Glomerular visceral epithelial cell (primary cell): ENCODE data around the gene CTDSPL.

Experiments
- DNase-seq: peaks from one replicate; pipeline ENCODE4 v3.0.0-alpha.2; 2016; ENCODE audit errors: extremely low spot score

Gene CTDSPL

GRCh38 chr3:37912052-37912733 lies 50.5 kb downstream of the CTDSPL start:
- no peak for DNase-seq

DNA sequence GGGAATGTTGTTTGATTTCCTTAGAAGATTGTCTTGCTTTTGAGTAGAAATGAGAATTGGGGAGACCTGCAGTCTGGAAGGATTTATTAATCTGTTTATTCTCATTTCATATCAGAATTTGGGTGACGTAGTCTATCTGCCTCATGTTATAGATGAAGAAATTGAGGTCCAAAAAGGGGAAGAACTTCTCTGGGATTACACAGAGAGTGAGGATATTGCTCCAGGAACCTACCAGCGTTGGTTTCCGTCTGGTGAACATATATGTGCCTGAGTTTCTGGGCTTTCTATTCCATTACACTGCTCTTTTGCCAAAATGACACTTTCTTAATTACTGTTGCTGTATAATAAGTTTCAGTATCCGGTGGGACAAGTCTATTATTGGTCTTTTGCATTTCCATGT lies 51.8 kb downstream of the CTDSPL start:
- DNase-seq: no peak

DNA sequence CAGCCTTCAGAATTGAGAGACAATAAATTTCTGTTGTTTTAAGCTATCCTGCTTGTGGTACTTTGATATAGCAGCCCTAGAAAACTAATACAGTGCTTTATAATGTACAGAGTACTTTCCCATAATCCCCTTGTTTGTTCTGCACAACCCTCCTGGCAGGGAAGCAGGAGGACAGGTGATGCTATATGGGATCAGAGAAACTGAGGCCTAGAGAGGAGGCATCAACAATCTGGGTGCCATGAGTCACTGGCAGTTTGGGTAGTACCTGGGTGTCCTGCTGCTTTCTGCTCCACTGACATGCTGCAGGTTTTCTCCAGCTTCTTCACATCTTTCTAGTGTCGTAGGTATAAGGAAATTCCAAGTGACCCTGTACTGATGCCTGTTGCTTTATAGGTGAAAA lies 55.0 kb downstream of the CTDSPL start:
- no peak for DNase-seq

DNA sequence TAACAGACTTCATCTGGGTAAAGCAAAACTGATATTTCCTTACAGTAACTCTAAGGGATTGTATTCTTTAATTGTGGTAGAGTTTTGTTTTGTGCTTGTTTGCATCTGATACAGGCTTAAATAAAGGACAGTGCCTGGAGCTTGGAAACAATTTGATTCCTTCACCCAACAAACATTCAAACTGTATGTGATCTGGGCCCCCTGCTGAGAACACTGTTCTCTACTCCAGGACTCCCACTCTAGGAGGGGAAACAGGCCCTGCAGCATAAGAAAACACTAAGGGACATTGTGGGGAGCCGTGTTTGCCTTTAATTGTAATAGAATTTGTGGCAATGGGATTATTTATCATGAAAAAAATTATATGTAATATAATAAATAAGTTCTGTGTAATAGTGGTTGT lies 56.9 kb downstream of the CTDSPL start:
- no peak for DNase-seq

DNA sequence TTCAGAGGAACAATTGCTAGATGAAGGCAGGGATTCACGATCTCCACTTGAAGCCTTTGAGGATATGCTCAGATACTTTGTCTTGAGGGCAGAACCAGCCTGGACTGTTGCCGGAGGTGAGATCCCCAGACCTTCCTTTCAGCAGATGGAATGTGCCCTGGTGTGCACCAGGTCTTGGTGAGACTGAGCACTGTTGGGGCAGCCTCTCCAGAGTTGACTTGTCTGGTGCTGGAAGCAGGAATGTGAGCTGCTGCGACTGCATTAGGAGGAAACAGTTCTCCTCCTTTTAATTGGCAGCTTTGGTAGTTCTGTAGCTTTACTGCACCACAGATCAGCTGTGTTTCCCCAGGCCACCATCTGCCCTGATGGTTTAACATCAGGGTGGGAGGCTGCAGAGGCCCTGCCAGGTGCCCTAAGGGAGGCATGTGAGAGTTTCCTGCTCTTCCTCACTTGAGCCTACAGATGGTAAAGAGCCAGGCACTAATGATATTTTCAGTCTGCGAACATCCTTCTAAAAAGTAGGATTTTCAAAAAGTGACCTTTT lies 58.5 kb downstream of the CTDSPL start:
- no peak for DNase-seq

DNA sequence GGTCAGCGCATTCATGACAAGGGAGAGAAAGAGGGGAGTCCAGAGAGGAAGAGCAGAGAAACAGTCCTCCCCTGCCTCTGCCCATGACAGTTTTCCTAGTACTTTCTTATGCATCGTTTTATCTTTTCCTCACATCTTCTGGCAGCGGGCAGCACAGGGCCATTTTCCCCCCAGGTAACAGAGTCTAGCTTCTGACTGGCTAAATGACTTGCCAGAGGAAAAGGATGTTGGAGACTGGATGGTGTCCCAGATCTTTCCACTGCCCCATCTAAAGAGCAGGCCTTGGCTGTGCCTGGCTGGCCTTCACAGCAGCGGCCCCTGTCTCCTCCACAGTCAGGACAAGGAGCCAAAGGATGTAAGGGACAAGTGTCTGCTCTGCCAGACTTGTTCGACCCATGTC lies 59.3 kb downstream of the CTDSPL start:
- no peak for DNase-seq

DNA sequence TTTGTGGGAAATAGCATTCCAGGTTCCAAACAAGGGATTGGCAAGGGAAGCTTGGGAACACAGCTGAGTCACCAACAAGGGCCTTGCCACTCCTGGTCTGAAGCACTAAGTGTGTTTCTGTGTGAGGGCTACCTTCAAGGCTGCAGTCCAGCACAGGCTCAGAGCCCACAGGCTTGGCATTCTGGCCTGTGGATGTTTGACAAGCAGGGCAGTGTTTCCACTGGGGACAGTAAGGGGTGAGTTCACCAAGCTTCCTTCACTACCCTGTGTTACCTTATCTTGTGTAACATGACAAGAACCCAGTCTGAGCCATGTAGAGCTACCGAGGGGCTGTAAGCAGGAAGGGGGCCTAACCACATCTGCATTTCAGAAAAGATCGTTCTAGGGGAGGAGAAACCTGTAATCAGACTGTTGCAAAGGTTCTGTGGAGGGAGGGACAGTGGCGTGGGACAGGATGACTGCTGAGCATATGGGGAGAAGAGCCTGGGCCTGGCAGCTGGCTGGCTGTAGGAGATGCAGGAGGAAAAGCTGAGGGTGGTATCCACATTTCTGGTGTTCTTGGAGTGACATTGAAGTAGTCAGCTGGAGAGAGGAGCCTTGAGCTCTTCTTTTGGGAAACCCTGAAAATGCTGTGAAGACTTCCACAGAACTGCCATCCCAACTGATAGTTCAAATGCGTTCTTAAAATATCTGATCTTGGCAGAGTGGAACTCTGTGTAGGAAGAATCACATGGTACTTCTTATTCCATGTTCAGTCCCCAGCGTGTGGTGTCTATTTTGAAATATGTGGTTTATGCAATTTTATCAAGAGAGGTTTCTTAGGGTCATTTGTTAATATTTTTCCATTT lies 61.3 kb downstream of the CTDSPL start:
- DNase-seq: no peak

- DNase-seq: no peak
Observed at GRCh38 chr3:37923569-37924040, 61.9 kb downstream of the CTDSPL start.

DNA sequence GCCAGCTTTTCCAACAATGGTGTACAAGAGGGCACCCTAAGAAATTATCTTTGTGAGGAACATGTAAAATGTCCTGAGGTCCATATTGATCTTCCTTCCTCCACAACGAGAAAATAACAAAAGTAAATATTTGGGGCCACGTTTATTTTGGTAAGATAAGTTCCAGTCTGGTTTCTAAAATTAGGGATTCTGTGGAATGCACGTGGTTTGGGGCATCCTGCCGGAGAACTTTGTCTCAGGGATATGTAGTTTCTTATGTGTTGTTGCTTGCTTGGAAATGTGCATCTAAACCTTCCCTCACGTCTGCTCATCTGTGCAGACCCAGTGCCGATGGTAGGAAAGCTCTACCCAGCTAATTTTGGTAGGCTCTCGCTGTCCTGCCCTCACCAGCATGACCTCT lies 62.8 kb downstream of the CTDSPL start:
- no peak for DNase-seq

- DNase-seq: no peak
Observed at GRCh38 chr3:37925157-37925556, 63.5 kb downstream of the CTDSPL start.

- DNase-seq: no peak
Observed at GRCh38 chr3:37926611-37927010, 64.9 kb downstream of the CTDSPL start.

DNA sequence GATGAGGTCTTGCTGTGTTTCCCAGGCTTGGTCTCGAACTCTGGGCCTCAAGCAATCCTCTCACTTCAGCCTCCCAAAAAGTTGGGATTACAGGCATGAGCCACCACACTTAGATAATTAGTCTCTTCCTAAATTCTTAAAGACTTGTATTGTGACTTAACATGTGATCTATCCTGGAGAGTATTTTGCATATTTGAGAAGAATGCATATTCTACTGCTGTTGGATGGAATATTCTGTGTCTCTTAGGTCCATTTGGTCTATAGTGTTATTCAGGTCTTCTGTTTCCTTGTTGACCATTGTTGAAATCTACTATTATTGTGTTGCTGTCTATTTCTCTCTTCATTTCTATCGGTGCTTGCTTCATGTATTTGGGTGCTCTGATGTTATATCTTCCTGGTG lies 68.8 kb downstream of the CTDSPL start:
- DNase-seq: no peak

DNA sequence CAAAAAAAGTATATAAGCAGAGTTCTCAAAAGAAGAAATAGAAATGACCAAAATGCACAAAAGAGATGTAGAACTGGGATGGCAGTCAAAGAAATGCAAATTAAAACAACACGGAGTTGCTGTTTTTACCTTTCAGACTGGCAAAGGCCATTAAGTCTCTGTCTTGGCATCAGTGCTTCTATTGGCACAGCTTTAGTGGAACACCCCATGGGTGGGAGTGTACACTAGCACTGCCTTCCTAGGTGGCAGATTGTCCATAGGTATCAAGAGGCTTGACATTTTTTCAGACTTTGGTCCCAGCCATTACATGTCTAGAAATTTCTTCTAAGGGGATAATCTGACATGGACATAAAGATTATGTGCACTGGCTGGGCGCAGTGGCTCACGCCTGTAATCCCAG lies 70.8 kb downstream of the CTDSPL start:
- no peak for DNase-seq

GRCh38 chr3:37934631-37935289 lies 73.1 kb downstream of the CTDSPL start:
- peak; percentile 63 for DNase-seq

GRCh38 chr3:37935290-37935668 lies 73.6 kb downstream of the CTDSPL start:
- DNase-seq: no peak

DNA sequence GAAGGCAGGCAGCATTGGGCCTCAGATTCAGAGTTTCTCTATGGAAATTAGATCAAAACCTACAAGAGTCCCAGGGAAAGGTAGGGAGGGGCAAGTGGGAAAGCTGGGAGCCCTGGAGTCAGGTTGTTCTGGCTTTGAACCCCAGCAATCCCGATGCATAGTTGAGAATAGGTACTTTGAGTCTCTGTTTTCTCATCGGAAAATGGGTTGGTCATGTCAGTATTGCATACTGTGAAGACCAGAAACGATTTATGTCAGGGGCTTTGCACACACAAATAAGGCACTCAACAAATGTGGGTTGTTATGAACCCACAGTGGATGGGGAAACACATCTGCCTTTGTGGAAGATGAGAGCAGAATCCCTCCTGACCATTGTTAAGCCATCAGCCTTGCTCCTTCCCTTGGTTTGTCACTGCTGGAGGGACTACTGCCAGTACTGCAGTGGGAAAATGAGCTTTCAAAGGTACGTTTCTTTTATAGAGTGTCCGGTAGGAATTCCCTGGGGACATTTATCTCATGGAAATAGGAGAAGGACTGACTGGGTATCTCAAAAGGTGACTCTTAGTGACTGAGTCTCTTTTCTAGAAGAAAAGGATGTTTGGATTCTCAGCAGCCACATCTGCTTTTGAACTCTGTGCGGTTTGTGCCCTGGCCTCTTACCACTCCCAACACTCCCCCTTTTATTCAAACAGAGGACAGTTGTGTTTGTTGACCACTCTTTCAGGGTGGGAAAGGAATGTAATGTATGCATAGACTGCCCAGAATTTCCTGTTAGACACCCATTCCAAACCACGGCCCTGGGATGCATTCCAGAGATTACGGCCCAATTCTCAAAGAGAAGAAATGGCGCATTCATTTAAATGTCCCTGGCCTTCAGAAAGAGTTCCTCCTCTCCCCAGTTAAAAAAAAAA lies 74.3 kb downstream of the CTDSPL start:
- peak; percentile 87 for DNase-seq

- no peak for DNase-seq
Observed at GRCh38 chr3:37937156-37937555, 75.5 kb downstream of the CTDSPL start.

- no peak for DNase-seq
Observed at GRCh38 chr3:37938011-37938410, 76.3 kb downstream of the CTDSPL start.

DNA sequence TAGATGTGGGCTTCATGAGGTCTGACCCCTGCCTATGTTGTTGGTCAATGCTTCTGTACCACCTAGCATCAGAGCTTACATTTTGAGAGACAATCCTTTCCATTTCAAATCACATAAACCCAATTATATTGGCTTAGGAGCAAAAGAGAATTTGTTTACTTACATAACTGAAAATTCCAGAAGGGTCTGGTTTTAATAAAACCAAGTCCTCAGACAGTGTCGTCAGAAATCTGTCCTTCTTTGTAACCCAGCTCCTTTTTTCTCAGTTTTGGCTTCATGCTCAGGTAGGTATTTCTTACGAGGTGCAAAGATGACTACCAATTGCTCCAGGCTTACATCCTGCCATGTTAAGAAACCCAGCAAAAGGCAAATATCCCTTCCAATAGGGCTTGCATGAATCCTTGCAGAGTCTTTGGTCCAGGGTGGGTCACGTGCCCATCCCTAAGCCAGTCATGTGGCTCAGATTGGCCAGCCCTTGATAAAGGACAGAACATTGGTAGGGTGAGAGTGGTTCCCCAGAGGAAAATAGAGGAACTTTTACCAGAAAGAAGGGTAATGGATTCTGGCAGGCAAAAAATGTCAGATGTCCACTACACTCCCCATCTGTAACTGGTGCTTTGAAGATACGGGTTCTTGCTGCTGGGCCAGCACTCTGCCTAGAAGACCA lies 78.7 kb downstream of the CTDSPL start:
- no peak for DNase-seq

DNA sequence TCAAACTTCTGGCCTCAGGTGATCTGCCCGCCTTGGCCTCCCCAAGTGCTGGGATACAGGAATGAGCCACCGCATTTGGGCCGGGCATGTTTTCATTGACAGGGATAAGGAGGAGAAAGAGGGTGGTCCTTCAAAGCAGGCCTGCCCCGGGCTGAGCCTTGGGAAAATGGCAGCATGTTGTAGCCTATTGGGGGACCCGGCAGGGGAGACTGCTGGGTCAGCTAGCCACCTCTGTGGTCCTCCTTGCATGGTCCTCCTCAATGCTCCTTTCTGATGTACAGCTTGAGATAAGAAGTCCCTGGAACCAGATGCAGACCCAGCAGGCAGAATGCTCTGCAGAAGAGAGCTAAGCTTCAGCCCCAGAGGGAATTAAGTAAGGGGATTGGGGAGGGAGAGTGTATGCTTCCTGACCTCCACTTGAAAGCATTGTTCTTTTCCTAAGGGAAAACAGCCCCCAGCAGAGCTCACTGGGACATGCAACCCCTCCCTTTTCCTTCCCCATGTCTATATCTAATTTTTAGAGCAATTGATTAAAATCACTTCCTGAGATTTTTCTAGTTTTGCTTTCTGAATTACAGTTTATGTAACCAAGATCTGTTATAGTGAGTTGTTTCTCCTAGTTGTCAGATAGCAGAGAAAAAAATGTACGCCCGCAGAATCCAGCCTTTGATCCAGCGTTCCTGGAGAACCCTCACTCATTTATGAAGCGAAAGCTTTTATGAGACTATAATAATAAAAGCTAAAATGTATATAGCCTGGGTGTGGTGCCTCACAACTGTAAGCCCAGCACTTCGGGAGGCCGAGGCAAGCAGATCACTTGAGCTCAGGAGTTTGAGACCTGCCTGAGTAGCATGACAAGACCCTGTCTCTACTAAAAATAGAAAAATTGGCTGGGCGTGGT lies 80.2 kb downstream of the CTDSPL start:
- no peak for DNase-seq
